Tibial nerve (tissue), 4 donors: ENCODE results near the gene CERS6.

Experiments used
- EP300 ChIP-seq, 2 donors: sonication (generic); formaldehyde crosslinking; IDR thresholded peaks; one replicate each; pipeline ENCODE4 v1.6.1; 2017; ENCODE audit warnings: antibody characterized with exemption in 2 of 2, mild to moderate bottlenecking in 1 of 2
- POLR2A ChIP-seq, 2 donors: fragments of 450-650 bp; IDR thresholded peaks; one replicate each; pipeline ENCODE4 v1.6.1; 2017; ENCODE audit warnings: antibody characterized with exemption in 2 of 2, mild to moderate bottlenecking in 2 of 2, moderate library complexity in 2 of 2
- TF ChIP-seq, protein P1 (sequence below), 5 experiments: fragments of 200-600 bp in 3 of 5; fragments of 450-650 bp in 2 of 5; sonication (generic) in 3 of 5; IDR thresholded peaks; one replicate each; pipeline ENCODE4 v1.5.1; 2016 to 2019; ENCODE audit warnings: antibody characterized with exemption in 5 of 5, mild to moderate bottlenecking in 3 of 5, moderate library complexity in 2 of 5

DNA sequence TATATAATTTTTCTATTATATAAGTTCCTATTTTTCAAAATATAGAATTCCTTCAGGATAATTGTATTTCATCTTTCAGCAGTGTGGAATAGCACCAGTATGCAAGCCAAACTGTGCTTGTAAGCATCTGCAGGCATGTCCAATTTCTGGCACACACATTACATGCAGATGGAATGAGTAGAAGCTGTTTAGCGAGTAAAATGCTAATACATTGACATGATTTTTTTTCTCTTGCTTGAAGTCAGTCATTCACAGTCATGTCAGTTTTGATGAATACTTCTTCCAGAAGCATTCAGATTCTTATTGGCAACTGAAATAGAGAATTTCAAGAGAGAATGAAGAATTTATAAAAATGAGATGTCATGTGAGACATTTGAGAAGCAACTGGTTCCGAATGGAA is 109.4 kb downstream of the CERS6 start:
- TF ChIP-seq POLR2A (IDR thresholded peaks at IDR 0.05) (no peak), EP300 (IDR thresholded peaks at IDR 0.05) (no peak)
- TF ChIP-seq, protein P1, sequence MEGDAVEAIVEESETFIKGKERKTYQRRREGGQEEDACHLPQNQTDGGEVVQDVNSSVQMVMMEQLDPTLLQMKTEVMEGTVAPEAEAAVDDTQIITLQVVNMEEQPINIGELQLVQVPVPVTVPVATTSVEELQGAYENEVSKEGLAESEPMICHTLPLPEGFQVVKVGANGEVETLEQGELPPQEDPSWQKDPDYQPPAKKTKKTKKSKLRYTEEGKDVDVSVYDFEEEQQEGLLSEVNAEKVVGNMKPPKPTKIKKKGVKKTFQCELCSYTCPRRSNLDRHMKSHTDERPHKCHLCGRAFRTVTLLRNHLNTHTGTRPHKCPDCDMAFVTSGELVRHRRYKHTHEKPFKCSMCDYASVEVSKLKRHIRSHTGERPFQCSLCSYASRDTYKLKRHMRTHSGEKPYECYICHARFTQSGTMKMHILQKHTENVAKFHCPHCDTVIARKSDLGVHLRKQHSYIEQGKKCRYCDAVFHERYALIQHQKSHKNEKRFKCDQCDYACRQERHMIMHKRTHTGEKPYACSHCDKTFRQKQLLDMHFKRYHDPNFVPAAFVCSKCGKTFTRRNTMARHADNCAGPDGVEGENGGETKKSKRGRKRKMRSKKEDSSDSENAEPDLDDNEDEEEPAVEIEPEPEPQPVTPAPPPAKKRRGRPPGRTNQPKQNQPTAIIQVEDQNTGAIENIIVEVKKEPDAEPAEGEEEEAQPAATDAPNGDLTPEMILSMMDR (IDR thresholded peaks at IDR 0.05): no peak
